ENCODE data around the gene ASCC1.

The ASCC1 gene

GRCh38 chr10:72092987-72093386 is 123.1 kb downstream of the ASCC1 start:
- Histone ChIP-seq H3K9ac (no peak overlapping the region), H3K4me1 (peaks cover 10 to 18% (median 11%) of the 10 kb centered on the region in 10 experiments), H3K9me3 (replicated peaks in 1 of 11) (no peaks in the 10 kb centered on the region), H3K27me3 (peaks cover 30 to 39% (median 35%) of the 10 kb centered on the region in 11 experiments), H3K4me3 (no peak overlapping the region), H3K36me3 (peaks cover 21 to 44% (median 33%) of the 10 kb centered on the region in 11 experiments), H4K20me1 (peaks cover 0 to 11% (median 3%) of the 10 kb centered on the region in 11 experiments; a peak in 8 of 22 replicates), H3K4me2 (no peak overlapping the region), H3K27ac (no peak overlapping the region)
- no peak for TF ChIP-seq Cebpa-rat (IDR thresholded peaks at IDR 0.05)

- H3K4me2 ChIP-seq, result no peak overlapping the region
- no peak overlapping the region for H3K27ac ChIP-seq
- peaks cover 16 to 24% (median 17%) of the 10 kb centered on the region in 10 experiments for H3K4me1 ChIP-seq
- H3K9me3 ChIP-seq (replicated peaks in 1 of 11), result no peaks in the 10 kb centered on the region
- peaks cover 0 to 17% (median 9%) of the 10 kb centered on the region in 11 experiments; a peak in 9 of 22 replicates for H4K20me1 ChIP-seq
- no peak overlapping the region for H3K4me3 ChIP-seq
- TF ChIP-seq Cebpa-rat (IDR thresholded peaks at IDR 0.05), result no peak
- H3K36me3 ChIP-seq, result peaks cover 21 to 39% (median 29%) of the 10 kb centered on the region in 11 experiments; a peak in 21 of 22 replicates
- H3K9ac ChIP-seq, result no peak overlapping the region
- peaks cover 37 to 46% (median 41%) of the 10 kb centered on the region in 11 experiments for H3K27me3 ChIP-seq
Observed at GRCh38 chr10:72092171-72092924, 123.7 kb downstream of the ASCC1 start.

DNA sequence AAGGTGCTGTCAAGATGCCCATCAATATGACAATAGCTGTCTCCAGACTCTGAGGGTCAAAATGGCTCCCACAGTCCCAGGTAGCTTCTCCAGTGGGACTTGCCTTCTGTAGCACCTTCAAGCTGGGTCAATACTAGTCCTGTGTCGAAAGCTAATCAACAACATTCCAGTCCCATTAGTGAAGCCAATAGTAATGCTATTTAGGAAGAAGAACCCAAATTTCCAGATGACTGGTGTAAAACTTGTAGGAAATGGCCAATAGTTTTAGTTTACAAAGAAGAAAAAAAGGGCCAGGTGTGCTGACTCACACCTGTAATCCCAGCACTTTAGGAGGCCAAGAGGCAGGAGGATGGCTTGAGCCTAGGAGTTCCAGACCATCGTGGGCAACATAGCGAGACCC is 125.8 kb downstream of the ASCC1 start:
- peaks cover 57 to 66% (median 61%) of the 10 kb centered on the region in 11 experiments for H3K27me3 ChIP-seq
- H3K9ac ChIP-seq, result no peak overlapping the region
- H3K4me2 ChIP-seq, result no peak overlapping the region
- H3K36me3 ChIP-seq, result peaks cover 5 to 19% (median 10%) of the 10 kb centered on the region in 11 experiments; a peak in 12 of 22 replicates
- no peak overlapping the region for H3K27ac ChIP-seq
- no peak overlapping the region for H3K4me3 ChIP-seq
- peaks cover 0 to 34% (median 11%) of the 10 kb centered on the region in 11 experiments; a peak in 10 of 22 replicates for H4K20me1 ChIP-seq
- peaks cover 22 to 44% (median 35%) of the 10 kb centered on the region in 10 experiments for H3K4me1 ChIP-seq
- H3K9me3 ChIP-seq (replicated peaks in 1 of 11), result no peaks in the 10 kb centered on the region
- no peak for TF ChIP-seq Cebpa-rat (IDR thresholded peaks at IDR 0.05)

DNA sequence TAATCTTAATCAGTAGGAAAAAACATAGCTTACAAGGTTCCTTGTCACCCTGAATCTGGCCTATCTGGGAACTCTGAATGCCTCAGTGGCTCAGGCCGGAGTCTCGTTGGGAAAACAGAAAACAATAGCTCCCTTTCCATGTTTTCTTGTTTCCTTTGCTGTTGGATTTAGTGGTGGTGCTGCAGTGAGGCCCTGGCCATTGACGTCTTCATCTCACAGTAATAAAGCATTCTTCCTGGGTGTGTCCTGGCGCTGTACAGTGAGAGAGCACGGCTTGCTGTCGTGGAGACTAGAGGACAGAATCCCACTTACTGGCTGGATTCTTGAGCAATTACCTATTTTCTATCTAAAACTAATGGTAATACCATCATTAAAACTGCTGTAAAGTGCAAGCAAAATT is 126.5 kb downstream of the ASCC1 start:
- Histone ChIP-seq H3K27me3 (peaks cover 64 to 73% (median 68%) of the 10 kb centered on the region in 11 experiments), H3K4me3 (no peak overlapping the region), H3K36me3 (peaks cover under 1 to 12% (median 5%) of the 10 kb centered on the region in 11 experiments; a peak in 11 of 22 replicates), H3K27ac (peak overlapping the region in 2 of 11 experiments; percentile 5 to 19; a peak in 2 of 22 replicates), H4K20me1 (peaks cover 0 to 34% (median 11%) of the 10 kb centered on the region in 11 experiments; a peak in 10 of 22 replicates), H3K4me2 (peak overlapping the region in 4 of 11 experiments; percentile 76 to 87 (median 84); a peak in 4 of 22 replicates), H3K9me3 (replicated peaks in 1 of 11) (no peaks in the 10 kb centered on the region), H3K4me1 (peaks cover 22 to 44% (median 35%) of the 10 kb centered on the region in 10 experiments), H3K9ac (no peak overlapping the region)
- no peak for TF ChIP-seq Cebpa-rat (IDR thresholded peaks at IDR 0.05)

DNA sequence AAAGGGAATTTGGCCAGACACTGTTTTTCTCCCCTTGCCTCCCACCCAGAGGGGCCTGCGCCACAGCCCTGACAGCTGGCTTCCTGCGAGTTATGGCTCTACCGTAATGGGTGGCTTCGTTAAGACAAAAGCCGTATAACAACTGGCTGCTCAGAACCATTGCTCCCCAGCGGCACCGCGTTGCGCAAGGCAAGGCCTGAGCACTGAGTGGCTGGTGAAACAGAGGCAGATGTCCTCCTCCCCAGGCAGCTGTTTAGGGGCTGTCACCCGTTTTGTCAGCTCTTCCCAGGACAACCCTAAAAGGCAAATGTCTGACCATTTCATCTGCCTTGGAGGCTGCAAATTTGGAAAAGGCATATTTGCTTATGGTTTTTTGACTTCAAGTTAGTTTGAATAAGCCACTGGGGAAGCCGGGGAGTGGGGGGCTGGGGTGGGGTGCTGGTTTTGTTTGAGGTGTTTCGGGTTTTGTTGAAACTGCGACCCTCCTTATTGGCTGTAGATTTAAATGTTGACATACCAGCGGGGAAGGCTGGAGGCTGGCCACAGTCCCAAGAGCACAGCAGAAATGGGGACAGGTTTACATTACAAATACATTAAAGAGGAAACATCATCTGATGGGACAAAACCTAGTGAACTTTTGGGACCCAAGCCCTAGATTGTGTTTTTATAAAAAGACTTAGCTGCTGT is 127.0 kb downstream of the ASCC1 start:
- Histone ChIP-seq H3K4me3 (peak overlapping the region in 6 of 10 experiments; percentile 34 to 65 (median 50); a peak in 9 of 20 replicates), H3K27ac (peak overlapping the region in 4 of 11 experiments; percentile 11 to 60 (median 54); a peak in 6 of 22 replicates), H4K20me1 (peaks cover 0 to 34% (median 11%) of the 10 kb centered on the region in 11 experiments; a peak in 10 of 22 replicates), H3K36me3 (peaks cover 0 to 7% (median 4%) of the 10 kb centered on the region in 11 experiments; a peak in 9 of 22 replicates), H3K9ac (peak overlapping the region in 4 of 11 experiments; percentile 36 to 55 (median 52); a peak in 5 of 22 replicates), H3K27me3 (peaks cover 69 to 79% (median 74%) of the 10 kb centered on the region in 11 experiments), H3K4me1 (peaks cover 22 to 44% (median 35%) of the 10 kb centered on the region in 10 experiments), H3K4me2 (peak overlapping the region; percentile 64 to 88 (median 83); a peak in 21 of 22 replicates), H3K9me3 (replicated peaks in 1 of 11) (no peaks in the 10 kb centered on the region)
- peak in 9 of 11 experiments; percentile 32 to 97 (median 72); a peak in 15 of 22 replicates for TF ChIP-seq Cebpa-rat (IDR thresholded peaks at IDR 0.05)

GRCh38 chr10:72087969-72088888 is 127.8 kb downstream of the ASCC1 start, which contains the start of gene SPOCK2:
SPOCK2 (minus strand) TSS chr10:72088551; CDS start chr10:72088328, 223 bp downstream.
- H3K9ac ChIP-seq, result peak within 1 kb of the TSS in 8 of 11 experiments; percentile 6 to 55 (median 43); a peak in 14 of 22 replicates
- peak within 1 kb of the TSS in 4 of 11 experiments; percentile 11 to 60 (median 54); a peak in 7 of 22 replicates for H3K27ac ChIP-seq
- H4K20me1 ChIP-seq, result peaks cover 0 to 34% (median 11%) of the 10 kb centered on the region in 11 experiments; a peak in 10 of 22 replicates
- H3K36me3 ChIP-seq, result peaks cover 0 to 5% (median 0%) of the 10 kb centered on the region in 11 experiments; a peak in 5 of 22 replicates
- no peak for TF ChIP-seq Cebpa-rat (IDR thresholded peaks at IDR 0.05)
- H3K4me3 ChIP-seq, result peak within 1 kb of the TSS; percentile 34 to 65 (median 49)
- peaks cover 22 to 44% (median 35%) of the 10 kb centered on the region in 10 experiments for H3K4me1 ChIP-seq
- H3K27me3 ChIP-seq, result peaks cover 69 to 82% (median 77%) of the 10 kb centered on the region in 11 experiments
- no peaks in the 10 kb centered on the region for H3K9me3 ChIP-seq (replicated peaks in 1 of 11)
- peak within 1 kb of the TSS; percentile 64 to 88 (median 83) for H3K4me2 ChIP-seq

DNA sequence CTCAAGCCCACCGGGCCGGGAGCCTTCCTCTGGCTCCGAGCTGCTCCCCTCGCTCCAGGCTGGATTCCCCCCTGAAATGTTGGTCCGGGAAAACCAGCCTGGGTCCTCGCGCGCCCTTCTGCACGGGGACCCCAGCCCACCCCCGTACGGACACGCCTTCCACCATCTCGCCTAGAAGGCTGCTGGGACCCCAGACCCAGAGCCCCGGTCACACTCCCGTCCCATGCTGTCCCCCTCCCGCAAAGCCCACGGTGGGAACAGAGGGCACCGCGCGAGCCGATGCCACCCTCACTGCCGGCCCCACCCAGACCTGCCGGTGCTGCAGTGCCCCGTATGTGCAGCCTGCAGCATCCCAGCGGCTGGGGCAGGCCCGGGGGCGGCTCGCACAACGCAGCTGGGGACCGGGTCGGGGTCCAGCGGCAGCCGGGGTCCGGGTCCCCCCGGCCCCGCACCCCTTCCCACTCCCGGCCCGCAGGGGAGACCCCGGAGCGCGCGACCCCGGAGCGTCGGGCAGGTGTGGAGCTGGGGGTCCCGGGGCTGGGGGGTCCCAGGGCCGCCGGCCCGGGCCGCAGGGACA is 128.6 kb downstream of the ASCC1 start:
- H3K9ac ChIP-seq, result peak overlapping the region in 8 of 11 experiments; percentile 6 to 55 (median 43); a peak in 10 of 22 replicates
- peak overlapping the region in 4 of 11 experiments; percentile 11 to 60 (median 54); a peak in 4 of 22 replicates for H3K27ac ChIP-seq
- peaks cover 22 to 44% (median 35%) of the 10 kb centered on the region in 10 experiments for H3K4me1 ChIP-seq
- no peak for TF ChIP-seq Cebpa-rat (IDR thresholded peaks at IDR 0.05)
- no peaks in the 10 kb centered on the region for H3K9me3 ChIP-seq (replicated peaks in 1 of 11)
- peak overlapping the region; percentile 64 to 88 (median 83) for H3K4me2 ChIP-seq
- peak overlapping the region; percentile 34 to 65 (median 49) for H3K4me3 ChIP-seq
- H3K36me3 ChIP-seq, result peaks cover 0 to 4% (median 0%) of the 10 kb centered on the region in 11 experiments; a peak in 3 of 22 replicates
- peaks cover 69 to 82% (median 77%) of the 10 kb centered on the region in 11 experiments for H3K27me3 ChIP-seq
- peaks cover 0 to 34% (median 11%) of the 10 kb centered on the region in 11 experiments; a peak in 10 of 22 replicates for H4K20me1 ChIP-seq

Data from BLaER1 treated with 17β-estradiol and CSF1 and Interleukin-3, amounts not matched to agents 10 nM and 100 nM (cell line).